BJ (cell line): ENCODE measurements around the gene DHRS4L2. TPM values are rescaled to one million over a fixed set of nuclear protein-coding genes. Genes with fewer than 3 reads are reported as not detected.
A peak's percentile ranks its signal among the peaks of the same experiment; 100 is the strongest.
"Not testable (repeated sequence)": the region's sequence is repeated elsewhere in the genome, so short reads cannot be mapped to it uniquely, and the experiment has no call there.

Experiments
- CTCF ChIA-PET: fragments of 350-600 bp; formaldehyde crosslinking; extraction: SDS; loops from one replicate; lab custom pipeline; 2021; ENCODE audit warnings: antibody characterized with exemption, inconsistent platforms; lab: Yijun Ruan, JAX
- POLR2A ChIA-PET: fragments of 300-600 bp; sonication (Branson Sonifier 250); formaldehyde crosslinking; extraction: SDS; loops from one replicate; lab custom pipeline; 2021; ENCODE audit warnings: antibody characterized with exemption; lab: Charles Lee
- DNase-seq: peaks from one replicate; pipeline ENCODE4 v3.0.0-alpha.2; 2011; ENCODE audit warnings: low read depth
- H3K27me3 ChIP-seq: 2 replicates; pipeline ENCODE4 v1.6.0; 2011; ENCODE audit warnings: low read length; ENCODE audit not compliant: control insufficient read depth, insufficient read depth
- H3K36me3 ChIP-seq: 2 replicates; pipeline ENCODE4 v1.5.1; 2011; ENCODE audit warnings: low read length; ENCODE audit not compliant: control insufficient read depth, insufficient read depth
- H3K4me3 ChIP-seq: 2 replicates; pipeline ENCODE4 v1.5.1; 2011; ENCODE audit warnings: low read depth, mild to moderate bottlenecking, control low read depth, low read length
- polyA minus RNA-seq: library from RNA; depleted of rRNA, polyadenylated mRNA; stranded (reverse); fragments of >200 nt; gene quantifications from 2 replicates; pipeline ENCODE4 v1.2.3, GENCODE V29; 2011; rRNA and poly(A)+ RNA removed
- polyA plus RNA-seq: library from polyadenylated mRNA; depleted of rRNA; stranded (reverse); fragments of >200 nt; gene quantifications from 2 replicates; pipeline ENCODE4 v1.2.3, GENCODE V29; 2011; rRNA removed
- TF ChIP-seq, protein P1 (sequence below): IDR thresholded peaks from 2 replicates; pipeline ENCODE4 v1.5.1; 2011; ENCODE audit warnings: low read depth, mild to moderate bottlenecking, control low read depth, inconsistent platforms, low read length, moderate library complexity; ENCODE audit not compliant: insufficient read depth

The DHRS4L2 gene
- polyA plus RNA-seq = 12.5 and 15.0 TPM in 2 replicates
- polyA minus RNA-seq = 8.5 and 10.0 TPM in 2 replicates

DNA sequence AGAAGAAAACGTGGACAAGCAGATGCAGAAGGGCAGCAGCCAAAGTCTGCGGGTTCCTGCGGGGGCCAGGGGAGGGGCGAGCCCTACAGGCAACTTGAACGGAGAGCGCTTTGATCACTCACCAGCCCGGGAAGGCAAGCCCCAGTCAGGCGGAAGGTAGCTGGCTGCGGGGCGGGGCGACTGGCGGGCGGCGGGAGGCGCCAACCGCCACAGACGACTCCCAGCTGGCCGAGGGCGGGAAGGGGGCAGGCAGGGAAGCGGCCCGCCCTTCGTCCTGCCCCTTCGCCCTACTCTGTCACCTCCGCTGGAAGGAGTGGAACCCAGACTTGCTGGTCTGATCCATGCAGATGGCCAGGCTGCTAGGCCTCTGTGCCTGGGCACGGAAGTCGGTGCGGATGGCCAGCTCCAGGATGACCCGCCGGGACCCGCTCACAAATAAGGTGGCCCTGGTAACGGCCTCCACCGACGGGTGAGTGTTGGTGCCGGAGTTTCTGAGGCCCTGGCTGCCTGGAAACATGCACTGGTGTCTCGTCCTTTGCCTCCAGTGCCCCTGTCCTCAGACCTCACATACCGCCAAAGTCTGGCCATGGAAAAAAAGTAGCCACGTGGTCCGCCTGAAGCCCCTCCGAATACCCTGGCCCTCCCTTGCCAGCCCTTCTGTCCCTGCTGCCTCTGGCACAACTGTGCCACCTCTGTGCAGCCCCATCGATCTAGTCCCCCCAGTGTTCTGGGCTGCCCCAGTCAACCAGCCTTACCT, at the start of gene DHRS4L2:
Gene DHRS4L2 (plus strand): TSS at position 323 of the 757 bp plus-strand sequence. CDS start 19 bp downstream, at position 342.
- H3K4me3 ChIP-seq = 0 out of 2 replicates have a peak within 1 kb of the TSS, but pooled peaks have one; percentile 7
- H3K36me3 ChIP-seq, DNase-seq, CTCF ChIA-PET, POLR2A ChIA-PET, H3K27me3 ChIP-seq: not testable (repeated sequence)

DNA sequence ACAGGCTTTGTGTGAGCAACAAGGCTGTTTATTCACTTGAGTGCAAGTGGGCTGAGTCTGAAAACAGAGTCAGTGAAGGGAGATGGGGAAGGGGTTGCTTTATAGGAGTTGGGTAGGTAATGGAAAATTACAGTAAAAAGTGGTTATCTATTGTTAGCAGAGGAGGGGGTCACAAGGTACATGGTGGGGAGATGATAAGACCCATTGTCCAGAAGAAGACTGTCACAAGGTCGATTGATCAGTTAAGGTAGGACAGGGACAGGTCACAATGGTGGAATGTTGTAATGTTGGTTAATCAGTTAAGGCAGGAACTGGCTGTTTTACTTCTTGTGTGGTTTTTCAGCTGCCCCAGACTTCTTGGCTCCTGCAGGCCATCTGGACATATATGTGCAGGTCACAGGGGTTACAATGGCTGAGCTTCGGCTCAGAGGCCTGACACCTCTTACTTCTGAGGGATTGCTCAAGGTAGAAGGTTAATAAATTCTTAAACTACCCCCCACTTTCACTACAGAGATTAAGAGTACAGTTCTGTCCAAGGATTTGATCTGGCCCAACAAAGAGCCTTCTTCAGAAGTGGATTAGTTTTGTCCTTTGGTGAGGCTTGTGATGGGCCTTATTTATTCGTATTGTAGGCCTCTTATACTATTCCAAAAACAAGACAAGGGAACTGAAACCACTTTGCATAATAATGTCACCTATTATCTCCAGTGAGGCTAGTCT, 49.0 kb upstream of the DHRS4L2 start:
- Histone ChIP-seq H3K4me3 (no peak overlapping the region), H3K27me3 (no peaks in the 10 kb centered on the region), H3K36me3 (no peaks in the 10 kb centered on the region)
- DNase-seq = no peak
- TF ChIP-seq, protein P1, sequence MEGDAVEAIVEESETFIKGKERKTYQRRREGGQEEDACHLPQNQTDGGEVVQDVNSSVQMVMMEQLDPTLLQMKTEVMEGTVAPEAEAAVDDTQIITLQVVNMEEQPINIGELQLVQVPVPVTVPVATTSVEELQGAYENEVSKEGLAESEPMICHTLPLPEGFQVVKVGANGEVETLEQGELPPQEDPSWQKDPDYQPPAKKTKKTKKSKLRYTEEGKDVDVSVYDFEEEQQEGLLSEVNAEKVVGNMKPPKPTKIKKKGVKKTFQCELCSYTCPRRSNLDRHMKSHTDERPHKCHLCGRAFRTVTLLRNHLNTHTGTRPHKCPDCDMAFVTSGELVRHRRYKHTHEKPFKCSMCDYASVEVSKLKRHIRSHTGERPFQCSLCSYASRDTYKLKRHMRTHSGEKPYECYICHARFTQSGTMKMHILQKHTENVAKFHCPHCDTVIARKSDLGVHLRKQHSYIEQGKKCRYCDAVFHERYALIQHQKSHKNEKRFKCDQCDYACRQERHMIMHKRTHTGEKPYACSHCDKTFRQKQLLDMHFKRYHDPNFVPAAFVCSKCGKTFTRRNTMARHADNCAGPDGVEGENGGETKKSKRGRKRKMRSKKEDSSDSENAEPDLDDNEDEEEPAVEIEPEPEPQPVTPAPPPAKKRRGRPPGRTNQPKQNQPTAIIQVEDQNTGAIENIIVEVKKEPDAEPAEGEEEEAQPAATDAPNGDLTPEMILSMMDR = no peak
- POLR2A ChIA-PET = no interaction called here
- CTCF ChIA-PET = interaction anchor here (1.7 kb wide), 1 partner anchor 9 kb away, joined by 6 read pairs; no protein-coding TSS in a partner anchor

- TF ChIP-seq, protein P1 = no peak
- POLR2A ChIA-PET = no interaction called here
- H3K27me3 ChIP-seq = no peaks in the 10 kb centered on the region
- no peaks in the 10 kb centered on the region for H3K36me3 ChIP-seq
- no peak for DNase-seq
- CTCF ChIA-PET = interaction anchor here (0.6 to 1.7 kb wide), 4 partner anchors 10 to 517 kb away, joined by 3 to 7 read pairs (median 3); no protein-coding TSS in a partner anchor
- H3K4me3 ChIP-seq = no peak overlapping the region
Measured at GRCh38 chr14:23941230-23941629, 47.5 kb upstream of the DHRS4L2 start.

GRCh38 chr14:23941669-23942068, 47.1 kb upstream of the DHRS4L2 start:
- TF ChIP-seq, protein P1 = no peak
- Histone ChIP-seq H3K4me3 (no peak overlapping the region), H3K36me3 (no peaks in the 10 kb centered on the region), H3K27me3 (no peaks in the 10 kb centered on the region)
- CTCF ChIA-PET = interaction anchor here (0.6 to 1.7 kb wide), 5 partner anchors 10 to 518 kb away, joined by 3 to 7 read pairs (median 3); no protein-coding TSS in a partner anchor
- POLR2A ChIA-PET = no interaction called here
- DNase-seq = no peak

DNA sequence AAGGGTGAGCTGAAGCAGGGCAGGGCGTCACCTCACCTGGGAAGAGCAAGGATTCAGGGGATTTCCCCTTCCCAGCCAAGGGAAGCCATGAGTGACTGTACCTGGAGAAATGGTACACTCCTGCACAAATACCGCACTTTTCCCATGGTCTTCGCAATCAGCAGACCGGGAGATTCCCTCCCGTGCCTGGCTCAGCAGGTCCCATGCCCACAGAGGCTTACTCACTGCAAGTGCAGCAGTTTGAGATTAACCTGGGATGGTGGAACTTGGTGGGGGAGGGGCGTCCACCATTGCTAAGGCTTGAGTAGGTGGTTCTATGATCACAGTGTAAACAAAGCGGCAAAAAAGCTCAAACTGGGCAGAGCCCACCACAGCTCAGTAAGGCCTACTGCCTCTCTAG, 46.1 kb upstream of the DHRS4L2 start:
- Histone ChIP-seq H3K36me3 (no peaks in the 10 kb centered on the region), H3K4me3 (no peak overlapping the region), H3K27me3 (no peaks in the 10 kb centered on the region)
- ChIA-PET POLR2A (no interaction called here), CTCF (interaction anchor here (0.6 kb wide), 1 partner anchor 462 kb away, joined by 3 read pairs; no protein-coding TSS in a partner anchor)
- TF ChIP-seq, protein P1 = no peak
- DNase-seq = no peak

- DNase-seq, CTCF ChIA-PET, H3K27me3 ChIP-seq, H3K36me3 ChIP-seq, H3K4me3 ChIP-seq, POLR2A ChIA-PET: not testable (repeated sequence)
Measured at GRCh38 chr14:23949069-23949468, 39.7 kb upstream of the DHRS4L2 start.
